DMS114 treated with DMSO at 0.1 percent for 48 hours (cell line): ENCODE data around the gene RGS18.
"Not testable (repeated sequence)": the region's sequence is repeated elsewhere in the genome, so short reads cannot be mapped to it uniquely, and the experiment has no call there.

Experiments
- DNase-seq: peaks from one replicate; lab custom pipeline; 2025; ENCODE audit not compliant: unreplicated experiment; lab: John Stamatoyannopoulos, UW

Gene RGS18

GRCh38 chr1:192165002-192165401, 6.7 kb downstream of the RGS18 start:
- not testable (repeated sequence) for DNase-seq

- no peak for DNase-seq
These were observed 8.7 kb downstream of the RGS18 start for GRCh38 chr1:192167011-192167410.

GRCh38 chr1:192167911-192168700, 9.8 kb downstream of the RGS18 start:
- no peak for DNase-seq

GRCh38 chr1:192168964-192169363, 10.7 kb downstream of the RGS18 start:
- no peak for DNase-seq

GRCh38 chr1:192170196-192170984, 12.1 kb downstream of the RGS18 start:
- DNase-seq, result no peak

- no peak for DNase-seq
These were observed 12.9 kb downstream of the RGS18 start for GRCh38 chr1:192171123-192171522.

GRCh38 chr1:192175971-192176370, 17.7 kb downstream of the RGS18 start:
- no peak for DNase-seq

- DNase-seq, result no peak
These were observed 25.5 kb downstream of the RGS18 start for GRCh38 chr1:192183788-192184187.

GRCh38 chr1:192186197-192186596, 27.9 kb downstream of the RGS18 start:
- no peak for DNase-seq

- no peak for DNase-seq
These were observed 31.8 kb downstream of the RGS18 start for GRCh38 chr1:192190066-192190465.

- no peak for DNase-seq
These were observed 43.0 kb downstream of the RGS18 start for GRCh38 chr1:192201303-192201702.

GRCh38 chr1:192224396-192224795, 66.1 kb downstream of the RGS18 start:
- no peak for DNase-seq

GRCh38 chr1:192224846-192225245, 66.6 kb downstream of the RGS18 start:
- DNase-seq, result no peak

- DNase-seq, result no peak
These were observed 67.0 kb downstream of the RGS18 start for GRCh38 chr1:192225266-192225665.

- DNase-seq, result no peak
These were observed 67.4 kb downstream of the RGS18 start for GRCh38 chr1:192225703-192226102.

GRCh38 chr1:192227330-192227729, 69.1 kb downstream of the RGS18 start:
- no peak for DNase-seq

GRCh38 chr1:192227980-192228379, 69.7 kb downstream of the RGS18 start:
- DNase-seq, result not testable (repeated sequence)

- no peak for DNase-seq
These were observed 74.7 kb downstream of the RGS18 start for GRCh38 chr1:192232817-192233417.

- DNase-seq, result no peak
These were observed 76.9 kb downstream of the RGS18 start for GRCh38 chr1:192235127-192235526.
